MM.1S (cell line): Measurements from ENCODE around the gene RPS28.
"Not testable (repeated sequence)": the region's sequence is repeated elsewhere in the genome, so short reads cannot be mapped to it uniquely, and the experiment has no call there.

Source experiments
- DNase-seq: peaks from one replicate; pipeline ENCODE4 v3.0.0-alpha.2; 2015
- H2AFZ ChIP-seq: fragments of 300-600 bp; sonication (generic); 2 replicates; pipeline ENCODE4 v1.6.0; 2016; ENCODE audit warnings: antibody characterized with exemption, low read length
- H3F3A ChIP-seq: fragments of 300-600 bp; sonication (generic); 2 replicates; pipeline ENCODE4 v1.6.1; 2016; ENCODE audit warnings: mild to moderate bottlenecking, antibody characterized with exemption, low read length, moderate library complexity, mixed read lengths; ENCODE audit not compliant: insufficient read depth
- H3K27ac ChIP-seq: fragments of 300-600 bp; sonication (generic); 2 replicates; pipeline ENCODE4 v1.5.1; 2016; ENCODE audit warnings: mild to moderate bottlenecking, low read length
- H3K27me3 ChIP-seq: fragments of 300-600 bp; sonication (generic); replicated peaks from 2 replicates; pipeline ENCODE4 v1.6.0; 2016; ENCODE audit warnings: low read length; ENCODE audit not compliant: insufficient read depth
- H3K36me3 ChIP-seq: fragments of 300-600 bp; sonication (generic); replicated peaks from 2 replicates; pipeline ENCODE4 v1.6.1; 2016; ENCODE audit warnings: mild to moderate bottlenecking, low read length, mixed read lengths; ENCODE audit not compliant: insufficient read depth
- H3K4me1 ChIP-seq: fragments of 300-600 bp; sonication (generic); 2 replicates; pipeline ENCODE4 v1.6.1; 2016; ENCODE audit warnings: low read length, mixed read lengths
- H3K4me2 ChIP-seq: fragments of 300-600 bp; sonication (generic); 2 replicates; pipeline ENCODE4 v1.6.0; 2016; ENCODE audit warnings: low read depth, low read length
- H3K4me3 ChIP-seq: fragments of 300-600 bp; sonication (generic); 2 replicates; pipeline ENCODE4 v1.5.1; 2016; ENCODE audit warnings: low read length, mixed read lengths
- H3K79me2 ChIP-seq: fragments of 300-600 bp; sonication (generic); 2 replicates; pipeline ENCODE4 v1.6.1; 2016; ENCODE audit warnings: mixed run types, low read length, mixed read lengths
- H3K9ac ChIP-seq: fragments of 300-600 bp; sonication (generic); 2 replicates; pipeline ENCODE4 v1.6.1; 2016; ENCODE audit warnings: low read length, mixed read lengths
- H3K9me2 ChIP-seq: fragments of 300-600 bp; sonication (generic); replicated peaks from 2 replicates; pipeline ENCODE4 v1.6.1; 2016; ENCODE audit warnings: mild to moderate bottlenecking, low read length, mixed read lengths; ENCODE audit not compliant: insufficient read depth
- H3K9me3 ChIP-seq: fragments of 300-600 bp; sonication (generic); replicated peaks from 2 replicates; pipeline ENCODE4 v1.6.1; 2016; ENCODE audit warnings: mild to moderate bottlenecking, low read length, mixed read lengths; ENCODE audit not compliant: insufficient read depth
- H4K20me1 ChIP-seq: fragments of 300-600 bp; sonication (generic); 2 replicates; pipeline ENCODE4 v1.6.1; 2016; ENCODE audit warnings: mild to moderate bottlenecking, low read length, moderate library complexity, mixed read lengths; ENCODE audit not compliant: insufficient read depth
- EZH2 ChIP-seq: fragments of 300-600 bp; sonication (generic); optimal IDR thresholded peaks from 2 replicates; pipeline ENCODE3; 2017; ENCODE audit warnings: low read depth, mild to moderate bottlenecking, antibody characterized with exemption, low read length, mixed read lengths
- EZH2phosphoT487 ChIP-seq: fragments of 300-600 bp; sonication (generic); IDR thresholded peaks from 2 replicates; pipeline ENCODE4 v1.6.1; 2018; ENCODE audit warnings: antibody characterized with exemption, low read length
- TF ChIP-seq, protein P1 (sequence below): fragments of 300-600 bp; sonication (generic); IDR thresholded peaks from 2 replicates; pipeline ENCODE4 v1.5.1; 2016; ENCODE audit warnings: antibody characterized with exemption, low read length, mixed read lengths

The RPS28 gene

DNA sequence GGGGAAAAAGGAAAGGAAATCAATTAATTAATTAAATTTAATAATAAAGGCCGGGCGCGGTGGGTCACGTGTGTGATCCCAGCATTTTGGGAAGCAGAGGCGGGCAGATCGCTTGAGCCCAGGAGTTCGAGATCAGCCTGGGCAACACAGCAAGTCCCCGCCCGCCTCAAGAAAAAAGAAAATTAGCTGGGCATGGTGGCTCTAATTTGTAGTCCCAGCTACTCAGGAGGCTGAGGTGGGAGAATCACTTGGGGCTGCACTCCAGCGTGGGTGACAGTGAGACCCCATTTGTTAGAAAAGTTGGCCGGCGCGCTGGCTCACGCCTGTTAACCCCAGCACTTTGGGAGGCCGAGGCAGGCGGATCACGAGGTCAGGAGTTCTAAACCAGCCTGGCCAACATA is 12.4 kb upstream of the RPS28 start:
- Histone ChIP-seq H3K79me2 (peaks cover 47% of the 10 kb centered on the region), H3K36me3 (peaks cover 8% of the 10 kb centered on the region), H3K4me1 (peaks cover 6% of the 10 kb centered on the region), H3K27me3 (no peaks in the 10 kb centered on the region), H3K9me3 (no peaks in the 10 kb centered on the region), H3K4me2 (peak overlapping the region; percentile 94), H4K20me1 (no peaks in the 10 kb centered on the region), H3K9ac (no peak overlapping the region), H3K9me2 (no peaks in the 10 kb centered on the region), H3F3A (peaks cover 3% of the 10 kb centered on the region; the same call in 1 of the 2 replicates), H3K4me3 (peak overlapping the region; percentile 83), H2AFZ (no peak overlapping the region), H3K27ac (no peak overlapping the region)
- no peak for TF ChIP-seq EZH2
- TF ChIP-seq, protein P1, sequence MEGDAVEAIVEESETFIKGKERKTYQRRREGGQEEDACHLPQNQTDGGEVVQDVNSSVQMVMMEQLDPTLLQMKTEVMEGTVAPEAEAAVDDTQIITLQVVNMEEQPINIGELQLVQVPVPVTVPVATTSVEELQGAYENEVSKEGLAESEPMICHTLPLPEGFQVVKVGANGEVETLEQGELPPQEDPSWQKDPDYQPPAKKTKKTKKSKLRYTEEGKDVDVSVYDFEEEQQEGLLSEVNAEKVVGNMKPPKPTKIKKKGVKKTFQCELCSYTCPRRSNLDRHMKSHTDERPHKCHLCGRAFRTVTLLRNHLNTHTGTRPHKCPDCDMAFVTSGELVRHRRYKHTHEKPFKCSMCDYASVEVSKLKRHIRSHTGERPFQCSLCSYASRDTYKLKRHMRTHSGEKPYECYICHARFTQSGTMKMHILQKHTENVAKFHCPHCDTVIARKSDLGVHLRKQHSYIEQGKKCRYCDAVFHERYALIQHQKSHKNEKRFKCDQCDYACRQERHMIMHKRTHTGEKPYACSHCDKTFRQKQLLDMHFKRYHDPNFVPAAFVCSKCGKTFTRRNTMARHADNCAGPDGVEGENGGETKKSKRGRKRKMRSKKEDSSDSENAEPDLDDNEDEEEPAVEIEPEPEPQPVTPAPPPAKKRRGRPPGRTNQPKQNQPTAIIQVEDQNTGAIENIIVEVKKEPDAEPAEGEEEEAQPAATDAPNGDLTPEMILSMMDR: no peak
- no peak for TF ChIP-seq EZH2phosphoT487
- no peak for DNase-seq

- H3F3A ChIP-seq: peaks cover 3% of the 10 kb centered on the region; the same call in 1 of the 2 replicates
- peaks cover 31% of the 10 kb centered on the region for H3K79me2 ChIP-seq
- no peak overlapping the region for H3K4me2 ChIP-seq
- H4K20me1 ChIP-seq: no peaks in the 10 kb centered on the region
- H3K4me3 ChIP-seq: no peak overlapping the region
- no peaks in the 10 kb centered on the region for H3K9me3 ChIP-seq
- H3K4me1 ChIP-seq: peaks cover 6% of the 10 kb centered on the region
- no peaks in the 10 kb centered on the region for H3K36me3 ChIP-seq
- H3K27ac ChIP-seq: no peak overlapping the region
- no peak for DNase-seq
- no peaks in the 10 kb centered on the region for H3K27me3 ChIP-seq
- H3K9me2 ChIP-seq: no peaks in the 10 kb centered on the region
- no peak overlapping the region for H2AFZ ChIP-seq
- TF ChIP-seq EZH2: no peak
- TF ChIP-seq, protein P1: no peak
- no peak for TF ChIP-seq EZH2phosphoT487
- H3K9ac ChIP-seq: no peak overlapping the region
Measured at GRCh38 chr19:8310342-8311055, 10.8 kb upstream of the RPS28 start.

- H3K9ac ChIP-seq: no peak overlapping the region
- TF ChIP-seq, protein P1: no peak
- TF ChIP-seq EZH2phosphoT487 (no peak), EZH2 (no peak)
- no peak for DNase-seq
- no peak overlapping the region for H3K4me2 ChIP-seq
- no peak overlapping the region for H3K27ac ChIP-seq
- no peak overlapping the region for H2AFZ ChIP-seq
- no peaks in the 10 kb centered on the region for H4K20me1 ChIP-seq
- H3K27me3 ChIP-seq: no peaks in the 10 kb centered on the region
- peaks cover 3% of the 10 kb centered on the region for H3K4me1 ChIP-seq
- no peaks in the 10 kb centered on the region for H3K9me2 ChIP-seq
- H3K79me2 ChIP-seq: peaks cover 20% of the 10 kb centered on the region
- no peaks in the 10 kb centered on the region for H3K9me3 ChIP-seq
- no peaks in the 10 kb centered on the region for H3K36me3 ChIP-seq
- H3K4me3 ChIP-seq: no peak overlapping the region
- peaks cover 3% of the 10 kb centered on the region; the same call in 1 of the 2 replicates for H3F3A ChIP-seq
Measured at GRCh38 chr19:8311461-8312260, 9.6 kb upstream of the RPS28 start.

GRCh38 chr19:8314981-8315640 is 6.2 kb upstream of the RPS28 start:
- not testable (repeated sequence) for H3K4me3 ChIP-seq, H3K27me3 ChIP-seq, H2AFZ ChIP-seq, H4K20me1 ChIP-seq, H3K36me3 ChIP-seq, H3F3A ChIP-seq, H3K27ac ChIP-seq, H3K9me3 ChIP-seq, H3K4me2 ChIP-seq, H3K4me1 ChIP-seq, H3K9ac ChIP-seq, H3K9me2 ChIP-seq
- peak; percentile 3 for DNase-seq
- peaks cover 16% of the 10 kb centered on the region for H3K79me2 ChIP-seq
